K562 (cell line): ENCODE measurements around the gene MROH8. TPM values are rescaled to one million over a fixed set of nuclear protein-coding genes. Genes with fewer than 3 reads are reported as not detected.
A peak's percentile ranks its signal among the peaks of the same experiment; 100 is the strongest.

Experiments used
- ATAC-seq: fragments of 200-7000 bp; cut with Tn5 transposase; 3 replicates; pipeline ENCODE4 v1.9.1; 2020; ENCODE audit warnings: moderate library complexity
- BruUV-seq: library from RNA; stranded (reverse); fragments of 400-500 nt; replicated peaks from 2 replicates; lab custom pipeline; 2021; lab: Mats Ljungman, UMichigan
- CTCF ChIA-PET: fragments of 300-600 bp; formaldehyde crosslinking; extraction: SDS; loops from one replicate; lab custom pipeline; 2021; ENCODE audit warnings: low intra/inter-chr PET ratio; lab: Yijun Ruan, JAX
- POLR2A ChIA-PET: fragments of 300-600, 350-650 bp; sonication (Branson Sonifier 250); formaldehyde crosslinking; extraction: SDS; loops from one replicate; lab custom pipeline; 2021; ENCODE audit warnings: antibody characterized with exemption, inconsistent platforms; lab: Yijun Ruan, JAX
- DNase-seq, 4 experiments: peaks; one replicate each; pipeline versions ENCODE4 v3.0.0 to v3.0.0-alpha.2; 2011 to 2018; ENCODE audit warnings: low spot score in 3 of 4, mixed read lengths in 3 of 4; ENCODE audit errors: extremely low read depth in 1 of 4
- FAIRE-seq: peaks from 2 replicates; lab custom pipeline; 2011; peaks lifted over from hg19 to GRCh38; lab: Jason Lieb, UNC
- H2AFZ ChIP-seq: 2 replicates; pipeline ENCODE4 v1.6.0; 2011; ENCODE audit warnings: low read depth, low read length, control low read depth, inconsistent platforms
- H3K27ac ChIP-seq: fragments of 200-600 bp; 3 replicates; pipeline ENCODE4 v1.8.0; 2011; ENCODE audit warnings: low read depth, mild to moderate bottlenecking, control low read depth, inconsistent platforms, low read length, moderate library complexity, mixed read lengths; ENCODE audit errors: extremely low read depth
- H3K27me3 ChIP-seq, 2 experiments: fragments of 300-600 bp in 1 of 2; 2 replicates in 1 of 2; 3 replicates in 1 of 2; pipeline versions ENCODE4 v1.6.0 to v1.8.0; 2011; ENCODE audit warnings: inconsistent platforms in 2 of 2, low read length in 2 of 2, mild to moderate bottlenecking in 1 of 2, mixed read lengths in 1 of 2, moderate library complexity in 1 of 2; ENCODE audit not compliant: control insufficient read depth in 2 of 2, insufficient read depth in 2 of 2
- H3K36me3 ChIP-seq: fragments of 300-600 bp; 3 replicates; pipeline ENCODE4 v1.8.0; 2011; ENCODE audit warnings: mild to moderate bottlenecking, low read length, inconsistent platforms; ENCODE audit not compliant: control insufficient read depth, insufficient read depth
- H3K4me1 ChIP-seq, 2 experiments: fragments of 200-600 bp in 1 of 2; replicated peaks in 1 of 2; 2 replicates in 1 of 2; 3 replicates in 1 of 2; pipeline versions ENCODE4 v1.5.1 to v1.8.0; 2011; ENCODE audit warnings: inconsistent platforms in 2 of 2, low read length in 2 of 2, mild to moderate bottlenecking in 1 of 2, mixed read lengths in 1 of 2, moderate library complexity in 1 of 2; ENCODE audit not compliant: control insufficient read depth in 2 of 2, insufficient read depth in 2 of 2
- H3K4me2 ChIP-seq: 2 replicates; pipeline ENCODE4 v1.6.1; 2011; ENCODE audit warnings: low read length, control low read depth, inconsistent platforms, mixed read lengths; ENCODE audit not compliant: insufficient read depth
- H3K4me3 ChIP-seq: fragments of 200-600 bp; sonication (generic), shearing (Covaris generic); 2 replicates; pipeline ENCODE4 v1.5.1; 2016; ENCODE audit warnings: control low read depth, inconsistent platforms
- H3K79me2 ChIP-seq: fragments of 200-600 bp; 3 replicates; pipeline ENCODE4 v1.8.0; 2011; ENCODE audit warnings: low read length, inconsistent platforms; ENCODE audit not compliant: control insufficient read depth, insufficient read depth
- H3K9ac ChIP-seq, 2 experiments: 2 replicates each; pipeline versions ENCODE4 v1.6.0 to v1.6.1; 2011; ENCODE audit warnings: low read depth in 2 of 2, low read length in 2 of 2, control low read depth in 1 of 2, inconsistent platforms in 1 of 2, mild to moderate bottlenecking in 1 of 2, mixed read lengths in 1 of 2; ENCODE audit not compliant: insufficient read depth in 1 of 2
- H3K9me1 ChIP-seq: one replicate; pipeline ENCODE4 v1.6.0; 2011; ENCODE audit warnings: inconsistent platforms, mild to moderate bottlenecking, low read length, moderate library complexity; ENCODE audit not compliant: control insufficient read depth, insufficient read depth
- H3K9me3 ChIP-seq: replicated peaks from 2 replicates; pipeline ENCODE4 v1.5.1; 2011; ENCODE audit warnings: low read depth, low read length, inconsistent platforms; ENCODE audit not compliant: control insufficient read depth, insufficient read depth
- H4K20me1 ChIP-seq: replicated peaks from 2 replicates; pipeline ENCODE4 v1.6.1; 2011; ENCODE audit warnings: low read length, inconsistent platforms, mixed read lengths; ENCODE audit not compliant: control insufficient read depth, insufficient read depth
- ARID1B ChIP-seq: fragments of 450-650 bp; IDR thresholded peaks from 2 replicates; pipeline ENCODE4 v1.6.1; 2016; ENCODE audit warnings: antibody characterized with exemption, mild to moderate bottlenecking, inconsistent platforms
- BCOR ChIP-seq: fragments of 450-650 bp; IDR thresholded peaks from 2 replicates; pipeline ENCODE4 v1.6.1; 2016
- CBFA2T2 ChIP-seq: fragments of 450-650 bp; conservative IDR thresholded peaks from 2 replicates; pipeline ENCODE4 v1.6.1; 2017; ENCODE audit warnings: mild to moderate bottlenecking
- FOSL1 ChIP-seq: fragments of 200-800 bp; sonication (Bioruptor generic); conservative IDR thresholded peaks from 2 replicates; pipeline ENCODE4 v1.6.1; 2016; ENCODE audit warnings: missing genetic modification characterization, missing compliant biosample characterization
- HMBOX1 ChIP-seq: sonication (generic); IDR thresholded peaks from 2 replicates; pipeline ENCODE4 v1.6.1; 2016
- NUFIP1 ChIP-seq: fragments of 450-650 bp; IDR thresholded peaks from 2 replicates; pipeline ENCODE4 v1.6.1; 2018; ENCODE audit not compliant: partially characterized antibody
- RAD51 ChIP-seq: fragments of 450-650 bp; IDR thresholded peaks from 2 replicates; pipeline ENCODE4 v1.7.1; 2016; ENCODE audit warnings: low read depth, mild to moderate bottlenecking, borderline replicate concordance
- RBM39 ChIP-seq: fragments of 200-400 bp; formaldehyde crosslinking; optimal IDR thresholded peaks from 2 replicates; pipeline ENCODE3; 2018; ENCODE audit warnings: low read depth, low read length
- RFX5 ChIP-seq: IDR thresholded peaks from 2 replicates; pipeline ENCODE4 v1.6.1; 2011; ENCODE audit warnings: low read depth, mild to moderate bottlenecking, improper control_type of control experiment, low read length
- SIN3A ChIP-seq, 2 experiments: fragments of 150-350 bp in 1 of 2; IDR thresholded peaks; 2 replicates each; pipeline ENCODE4 v1.6.1; 2011 to 2016; ENCODE audit warnings: borderline replicate concordance in 2 of 2, low read depth in 2 of 2, low read length in 2 of 2, mild to moderate bottlenecking in 2 of 2, moderate library complexity in 2 of 2; ENCODE audit not compliant: control insufficient read depth in 1 of 2
- VEZF1 ChIP-seq: fragments of 200-800 bp; sonication (Bioruptor generic); IDR thresholded peaks from 2 replicates; pipeline ENCODE4 v1.6.1; 2017; ENCODE audit warnings: missing genetic modification characterization, missing compliant biosample characterization
- ZNF197 ChIP-seq: fragments of 200-800 bp; sonication (Bioruptor generic); IDR thresholded peaks from 2 replicates; pipeline ENCODE4 v1.6.1; 2016; ENCODE audit warnings: low read depth, missing genetic modification characterization, missing compliant biosample characterization
- ZNF507 ChIP-seq: conservative IDR thresholded peaks from 2 replicates; pipeline ENCODE4 v1.6.1; 2017; ENCODE audit warnings: missing genetic modification characterization, missing compliant biosample characterization
- ZNF584 ChIP-seq: fragments of 200-800 bp; sonication (Bioruptor generic); IDR thresholded peaks from 2 replicates; pipeline ENCODE4 v1.6.1; 2016; ENCODE audit warnings: low read depth, mild to moderate bottlenecking, missing genetic modification characterization, missing compliant biosample characterization
- ZNF639 ChIP-seq, 2 experiments: fragments of 200-800 bp in 1 of 2; sonication (Bioruptor generic) in 1 of 2; sonication (generic) in 1 of 2; formaldehyde crosslinking in 1 of 2; IDR thresholded peaks in 1 of 2; conservative IDR thresholded peaks in 1 of 2; 2 replicates each; pipeline versions ENCODE4 v1.5.0 to v1.6.1; 2016 to 2020; ENCODE audit warnings: missing compliant biosample characterization in 1 of 2, missing genetic modification characterization in 1 of 2, missing genetic modification reagents in 1 of 2
- WGBS: fragments of 100-300 bp; shearing (Covaris generic); methylation state at CpG from one replicate; pipeline ENCODE4 v1.1.6; 2016; ENCODE audit warnings: low coverage, mixed read lengths; ENCODE audit not compliant: insufficient coverage; ENCODE audit errors: missing lambda C conversion rate; 5-methylcytosine and 5-hydroxymethylcytosine counted together
- in situ Hi-C: fragments of 300-500 bp; cut with MboI; formaldehyde crosslinking; loops from 4 replicates; pipeline ENCODE4 v1.15.0; 2018; ENCODE audit warnings: inconsistent platforms, mixed read lengths
- intact Hi-C: fragments of 100-400 bp; cut with micrococcal nuclease; formaldehyde crosslinking; loops from 2 replicates; pipeline ENCODE4 v1.14.2; 2022
- polyA plus RNA-seq, 8 experiments: library from polyadenylated mRNA; depleted of rRNA in 4 of 8; stranded (reverse) in 5 of 8; unstranded in 3 of 8; fragments of >200 nt; fragmentation: Nextera tagmentation in 2 of 8; fragmentation: Illumina TruSeq in 1 of 8; extraction: Ambion mirVana in 2 of 8; extraction: Trizol in 1 of 8; gene quantifications; 2 replicates each; pipeline versions ENCODE4 v1.2.1 to v1.2.3, GENCODE V29; 2011 to 2014; ENCODE audit warnings: inconsistent platforms in 1 of 8, missing spikeins in 1 of 8
- total RNA-seq, 7 experiments: library from RNA; depleted of rRNA in 6 of 7; stranded (reverse); fragments of >200 nt in 6 of 7; fragmentation: Illumina TruSeq in 2 of 7; extraction: Trizol in 2 of 7; gene quantifications; 2 replicates each; pipeline versions ENCODE4 v1.2.1 to v1.2.3, GENCODE V29; 2011 to 2021; ENCODE audit warnings: low replicate concordance in 1 of 7

Gene MROH8
- total and polyA plus RNA-seq, 9 of the 15 experiments (the other 6 are each of a cell fraction or from before 2014, with no cell fraction given) = 0.21 to 1.5 (median 0.78) TPM

- no peaks in the 10 kb centered on the region for H3K9me3 ChIP-seq
- H4K20me1 ChIP-seq = no peaks in the 10 kb centered on the region
- H3K27me3 ChIP-seq = no peaks in the 10 kb centered on the region
- no peaks in the 10 kb centered on the region for H3K36me3 ChIP-seq
- H3K4me1 ChIP-seq = peaks cover 27 to 32% of the 10 kb centered on the region in 2 experiments; a peak in 4 of 5 replicates
- H3K27ac ChIP-seq = 0 out of 3 replicates have a peak overlapping the region, but pooled peaks have one; percentile 22
- intact Hi-C loops = no loop called here
- peak overlapping the region; percentile 21 for H2AFZ ChIP-seq
- no peaks in the 10 kb centered on the region for H3K79me2 ChIP-seq
- peak overlapping the region; percentile 13; the same call in 1 of the 2 replicates for H3K4me2 ChIP-seq
- no peak overlapping the region for H3K4me3 ChIP-seq
- peak; percentile 91 for ATAC-seq
- peak in 2 of 4 experiments; percentile 72 to 80 for DNase-seq
- in situ Hi-C loops = no loop called here
- BruUV-seq = no TSS peak
- CTCF ChIA-PET = no interaction called here
- 0% methylated on average over 9 of the region's 10 CpGs for WGBS
- peak; percentile 76 for FAIRE-seq
- H3K9ac ChIP-seq = peak overlapping the region in 1 of 2 experiments; percentile 8; a peak in 1 of 4 replicates
- POLR2A ChIA-PET = interaction anchor here (0.6 to 3.1 kb wide), 5 partner anchors 8 to 692 kb away, joined by 3 to 13 read pairs (median 3); partner anchors contain the start of genes MROH8, RBL1 and RPN2
- H3K9me1 ChIP-seq = no peaks in the 10 kb centered on the region
- no peak for TF ChIP-seq RAD51
- TF ChIP-seq ZNF507 (tag) = no peak
- no peak for TF ChIP-seq RFX5
- TF ChIP-seq ZNF639 (CRISPR knock-in tag; conservative IDR thresholded peaks at IDR 0.05 in 1 of 2, IDR thresholded peaks at IDR 0.05 in 1 of 2) = no peak
- TF ChIP-seq NUFIP1 = no peak
- TF ChIP-seq SIN3A (IDR thresholded peaks at IDR 0.05; ENCODE audit: borderline replicate concordance in 2 of 2, control insufficient read depth in 1 of 2, low read depth in 2 of 2, low read length in 2 of 2) = no peak
- no peak for TF ChIP-seq BCOR
- TF ChIP-seq CBFA2T2 = no peak
- peak; percentile 68; the same call in 1 of the 2 replicates for TF ChIP-seq HMBOX1
- TF ChIP-seq ZNF197 (CRISPR knock-in tag) = no peak
- peak; percentile 70 for TF ChIP-seq ARID1B
- TF ChIP-seq VEZF1 (CRISPR knock-in tag) = 0 out of 2 replicates have a peak, but pooled peaks have one; percentile 22
- peak; percentile 69 for TF ChIP-seq FOSL1
- no peak for TF ChIP-seq ZNF584 (CRISPR knock-in tag)
- TF ChIP-seq RBM39 = no peak
Observed at GRCh38 chr20:37160683-37161082, 18.7 kb downstream of the MROH8 start.
